T-helper 1 cell treated with Interleukin-12 subunit alpha and Interleukin-12 subunit beta and Interleukin-4 antibody, amounts not matched to agents 30 μg/mL and 1 μg/mL, for 36 hours (primary cell): Measurements from ENCODE around the gene FAM180B.
A peak's percentile ranks its signal among the peaks of the same experiment; 100 is the strongest.
"Not testable (repeated sequence)": the region's sequence is repeated elsewhere in the genome, so short reads cannot be mapped to it uniquely, and the experiment has no call there.

Source experiments
- H3K27ac Mint-ChIP-seq: one replicate; pipeline ENCODE4 v1.8.0; 2021; ENCODE audit warnings: mild to moderate bottlenecking, mixed read lengths
- H3K27me3 Mint-ChIP-seq: one replicate; pipeline ENCODE4 v1.8.0; 2021; ENCODE audit warnings: low read depth, mixed read lengths
- H3K36me3 Mint-ChIP-seq: one replicate; pipeline ENCODE4 v1.8.0; 2021; ENCODE audit warnings: low read depth, mixed read lengths
- H3K4me1 Mint-ChIP-seq: one replicate; pipeline ENCODE4 v1.8.0; 2021; ENCODE audit warnings: low read depth, mixed read lengths
- H3K4me3 Mint-ChIP-seq: one replicate; pipeline ENCODE4 v1.8.0; 2021; ENCODE audit warnings: mild to moderate bottlenecking, moderate library complexity, mixed read lengths
- H3K9me3 Mint-ChIP-seq: one replicate; pipeline ENCODE4 v1.8.0; 2021; ENCODE audit warnings: mixed read lengths

The FAM180B gene

DNA sequence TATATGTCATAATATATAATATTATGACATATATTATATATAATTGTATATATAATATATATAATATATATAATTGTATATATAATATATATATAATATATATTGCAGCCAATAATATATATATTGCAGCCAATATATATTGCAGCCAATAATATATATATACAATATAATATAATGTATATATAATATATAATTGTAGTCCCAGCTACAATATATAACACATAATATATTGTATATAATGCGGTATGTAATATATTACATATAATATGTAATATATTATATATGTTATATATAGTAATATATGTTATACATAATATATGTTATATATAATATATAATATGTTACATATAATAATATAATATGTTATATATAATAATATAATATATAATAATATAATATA is 27.8 kb upstream of the FAM180B start:
- H3K27ac Mint-ChIP-seq = no peak overlapping the region
- H3K4me3 Mint-ChIP-seq = no peak overlapping the region
- H3K36me3 Mint-ChIP-seq = no peaks in the 10 kb centered on the region
- H3K27me3 Mint-ChIP-seq = no peaks in the 10 kb centered on the region
- H3K9me3 Mint-ChIP-seq = no peaks in the 10 kb centered on the region
- H3K4me1 Mint-ChIP-seq = peaks cover 5% of the 10 kb centered on the region

DNA sequence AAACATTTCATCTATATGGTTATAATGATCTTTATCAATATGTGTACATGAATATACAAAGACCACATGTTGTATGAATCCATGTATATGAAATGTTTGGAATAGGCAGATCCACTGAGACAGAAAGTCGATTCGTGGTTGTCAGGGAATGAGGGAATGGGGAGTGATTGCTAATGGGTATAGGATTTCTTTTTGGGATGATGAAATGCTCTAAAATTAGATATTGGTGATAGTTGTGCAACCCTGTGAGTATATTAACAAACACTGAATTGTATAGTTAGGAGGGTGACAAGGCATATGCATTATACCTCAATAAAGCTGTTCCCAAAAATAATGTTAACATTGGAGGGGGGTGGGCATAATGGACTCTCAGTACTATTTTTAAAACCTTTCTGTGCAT is 26.1 kb upstream of the FAM180B start:
- Mint-ChIP-seq H3K4me3 (no peak overlapping the region), H3K27ac (no peak overlapping the region), H3K36me3 (no peaks in the 10 kb centered on the region), H3K9me3 (no peaks in the 10 kb centered on the region), H3K4me1 (no peaks in the 10 kb centered on the region), H3K27me3 (no peaks in the 10 kb centered on the region)

DNA sequence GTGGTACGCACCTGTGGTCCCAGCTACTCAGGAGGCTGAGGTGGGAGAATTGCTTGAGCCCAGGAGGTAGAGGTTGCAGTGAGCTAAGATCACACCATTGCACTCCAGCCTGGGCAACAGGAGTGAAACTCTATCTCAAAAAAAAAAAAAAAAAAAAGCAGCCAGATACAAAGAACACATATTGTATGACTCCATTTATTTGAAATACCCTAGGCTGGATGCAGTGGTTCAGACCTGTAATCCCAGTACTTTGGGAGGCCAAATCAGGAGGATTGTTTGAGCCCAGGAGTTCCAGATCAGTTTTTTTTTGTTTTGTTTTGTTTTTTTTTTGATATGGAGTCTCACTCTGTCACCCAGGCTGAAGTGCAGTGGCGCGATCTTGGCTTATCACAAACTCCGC is 24.1 kb upstream of the FAM180B start:
- not testable (repeated sequence) for H3K4me3 Mint-ChIP-seq, H3K36me3 Mint-ChIP-seq, H3K9me3 Mint-ChIP-seq, H3K4me1 Mint-ChIP-seq, H3K27me3 Mint-ChIP-seq, H3K27ac Mint-ChIP-seq

DNA sequence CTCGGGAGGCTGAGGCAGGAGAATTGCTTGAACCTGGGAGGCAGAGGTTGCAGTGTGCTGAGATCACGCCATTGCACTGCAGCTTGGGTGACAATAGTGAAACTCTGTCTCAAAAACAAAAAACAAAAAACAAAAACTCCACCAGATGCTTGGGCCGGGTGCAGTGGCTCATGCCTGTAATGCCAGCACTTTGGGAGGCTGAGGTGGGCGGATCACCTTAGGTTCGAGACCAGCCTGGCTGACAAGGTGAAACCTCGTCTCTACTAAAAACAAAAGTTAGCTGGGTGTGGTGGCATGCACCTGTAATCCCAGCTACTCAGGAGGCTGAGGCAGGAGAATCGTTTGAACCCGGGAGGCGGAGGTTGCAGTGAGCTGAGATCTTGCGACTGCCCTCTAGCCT is 22.1 kb upstream of the FAM180B start:
- not testable (repeated sequence) for H3K4me1 Mint-ChIP-seq, H3K36me3 Mint-ChIP-seq, H3K9me3 Mint-ChIP-seq, H3K27me3 Mint-ChIP-seq
- Mint-ChIP-seq H3K27ac (peak overlapping the region; percentile 9), H3K4me3 (peak overlapping the region; percentile 25)

DNA sequence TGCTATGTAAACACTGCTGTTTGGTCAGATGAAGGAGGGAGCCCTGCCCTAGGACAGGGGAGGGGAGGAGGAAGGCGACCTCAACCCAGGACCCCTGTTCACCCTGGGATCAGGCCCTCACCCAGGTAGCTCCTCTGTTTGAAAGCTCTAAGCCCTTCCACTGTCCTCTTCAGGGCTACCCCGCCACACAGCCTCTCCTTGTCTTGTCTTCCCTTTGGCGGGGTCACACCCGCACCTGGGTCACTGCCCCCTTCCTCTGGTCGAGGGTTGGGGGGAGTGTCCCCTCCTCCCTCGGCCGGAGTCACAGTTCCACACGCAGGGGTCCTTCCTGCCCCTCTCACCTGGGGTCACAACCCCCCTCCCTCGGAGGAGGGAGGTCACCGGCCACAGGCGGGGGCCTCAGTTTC is 21.5 kb upstream of the FAM180B start:
- peaks cover 6% of the 10 kb centered on the region for H3K4me1 Mint-ChIP-seq
- no peaks in the 10 kb centered on the region for H3K9me3 Mint-ChIP-seq

DNA sequence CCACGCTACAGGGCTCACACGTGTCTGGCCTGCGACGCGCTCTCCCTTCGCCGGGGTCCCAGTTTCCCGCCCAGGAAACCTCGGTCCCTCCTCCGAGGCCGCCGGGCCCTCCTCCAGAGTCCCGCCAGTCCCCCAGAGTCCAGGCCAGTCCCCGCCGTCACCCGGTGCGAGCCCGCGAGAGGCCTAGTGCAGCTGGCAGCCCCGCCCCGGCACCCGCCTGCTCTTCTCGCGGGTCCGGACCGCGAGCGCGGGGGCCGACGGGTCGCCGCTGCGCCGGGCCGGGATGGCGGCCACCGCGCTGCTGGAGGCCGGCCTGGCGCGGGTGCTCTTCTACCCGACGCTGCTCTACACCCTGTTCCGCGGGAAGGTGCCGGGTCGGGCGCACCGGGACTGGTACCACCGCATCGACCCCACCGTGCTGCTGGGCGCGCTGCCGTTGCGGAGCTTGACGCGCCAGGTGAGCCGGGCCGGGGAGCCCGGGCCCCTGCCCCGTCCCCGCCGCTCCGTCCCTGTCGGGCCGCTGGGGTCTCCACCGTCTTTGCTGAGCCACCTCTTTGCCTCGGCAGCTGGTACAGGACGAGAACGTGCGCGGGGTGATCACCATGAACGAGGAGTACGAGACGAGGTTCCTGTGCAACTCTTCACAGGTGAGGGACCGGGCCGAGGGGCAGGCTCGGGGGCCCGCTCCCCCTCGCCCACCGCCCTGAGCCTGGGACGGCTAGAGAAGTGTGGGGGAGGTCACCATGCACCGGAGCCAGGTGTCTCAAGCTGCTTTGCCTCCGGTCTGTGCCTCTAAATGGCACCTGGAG is 20.9 kb upstream of the FAM180B start, which contains the start of gene PTPMT1:
PTPMT1 (plus strand) TSS at position 260 of the 809 bp plus-strand sequence; CDS start at position 284, 24 bp downstream.
- peak within 1 kb of the TSS; percentile 65 for H3K27ac Mint-ChIP-seq
- H3K36me3 Mint-ChIP-seq = peaks cover 9% of the 10 kb centered on the region
- H3K9me3 Mint-ChIP-seq = no peaks in the 10 kb centered on the region
- H3K27me3 Mint-ChIP-seq = no peaks in the 10 kb centered on the region
- H3K4me1 Mint-ChIP-seq = peaks cover 6% of the 10 kb centered on the region
- H3K4me3 Mint-ChIP-seq = peak within 1 kb of the TSS; percentile 81

More for the DNA sequence above, 21.5 kb upstream of the FAM180B start:
- no peaks in the 10 kb centered on the region for H3K27me3 Mint-ChIP-seq
- peak overlapping the region; percentile 63 for H3K27ac Mint-ChIP-seq
- peaks cover 6% of the 10 kb centered on the region for H3K36me3 Mint-ChIP-seq
- peak overlapping the region; percentile 67 for H3K4me3 Mint-ChIP-seq

DNA sequence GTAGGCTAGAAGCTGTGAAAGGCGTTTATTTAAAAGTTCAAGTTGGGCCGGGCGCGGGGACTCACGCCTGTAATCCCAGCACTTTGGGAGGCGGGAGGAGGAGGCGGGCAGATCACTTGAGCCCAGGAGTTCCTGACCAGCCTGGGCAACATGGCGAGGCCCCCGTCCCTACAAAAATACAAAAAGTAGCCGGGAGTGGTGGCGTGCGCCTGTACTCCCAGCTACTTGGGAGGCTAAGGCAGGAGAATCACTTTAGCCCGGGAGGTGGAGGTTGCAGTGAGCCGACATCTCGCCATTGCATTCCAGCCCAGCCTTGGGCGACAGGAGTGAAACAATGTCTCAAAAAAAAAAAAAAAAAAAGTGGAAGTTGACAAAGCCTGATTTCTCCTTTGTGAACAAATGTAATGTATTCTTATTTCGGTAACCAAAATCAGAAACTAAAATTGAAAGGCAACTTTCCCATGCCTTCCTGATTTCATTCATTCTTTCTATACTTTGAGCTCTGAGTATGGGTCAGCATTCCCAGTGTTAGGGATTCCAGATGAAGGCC is 20.3 kb upstream of the FAM180B start:
- no peaks in the 10 kb centered on the region for H3K27me3 Mint-ChIP-seq
- peak overlapping the region; percentile 65 for H3K27ac Mint-ChIP-seq
- no peaks in the 10 kb centered on the region for H3K9me3 Mint-ChIP-seq
- H3K4me1 Mint-ChIP-seq = peaks cover 6% of the 10 kb centered on the region
- peak overlapping the region; percentile 81 for H3K4me3 Mint-ChIP-seq
- peaks cover 12% of the 10 kb centered on the region for H3K36me3 Mint-ChIP-seq

DNA sequence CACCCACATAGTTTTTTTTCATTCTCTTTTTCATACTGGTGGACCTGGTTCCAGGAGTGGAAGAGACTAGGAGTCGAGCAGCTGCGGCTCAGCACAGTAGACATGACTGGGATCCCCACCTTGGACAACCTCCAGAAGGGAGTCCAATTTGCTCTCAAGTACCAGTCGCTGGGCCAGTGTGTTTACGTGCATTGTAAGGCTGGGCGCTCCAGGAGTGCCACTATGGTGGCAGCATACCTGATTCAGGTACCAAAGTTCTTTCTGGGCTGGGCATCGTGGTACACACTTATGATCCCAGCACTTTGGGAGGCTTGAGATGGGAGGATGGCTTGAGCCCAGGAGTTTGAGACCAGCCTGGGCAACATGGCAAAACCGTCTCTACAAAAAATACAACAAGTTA is 16.8 kb upstream of the FAM180B start:
- Mint-ChIP-seq H3K9me3 (no peaks in the 10 kb centered on the region), H3K36me3 (peaks cover 33% of the 10 kb centered on the region), H3K27me3 (no peaks in the 10 kb centered on the region), H3K27ac (no peak overlapping the region), H3K4me3 (no peak overlapping the region), H3K4me1 (peaks cover 14% of the 10 kb centered on the region)

DNA sequence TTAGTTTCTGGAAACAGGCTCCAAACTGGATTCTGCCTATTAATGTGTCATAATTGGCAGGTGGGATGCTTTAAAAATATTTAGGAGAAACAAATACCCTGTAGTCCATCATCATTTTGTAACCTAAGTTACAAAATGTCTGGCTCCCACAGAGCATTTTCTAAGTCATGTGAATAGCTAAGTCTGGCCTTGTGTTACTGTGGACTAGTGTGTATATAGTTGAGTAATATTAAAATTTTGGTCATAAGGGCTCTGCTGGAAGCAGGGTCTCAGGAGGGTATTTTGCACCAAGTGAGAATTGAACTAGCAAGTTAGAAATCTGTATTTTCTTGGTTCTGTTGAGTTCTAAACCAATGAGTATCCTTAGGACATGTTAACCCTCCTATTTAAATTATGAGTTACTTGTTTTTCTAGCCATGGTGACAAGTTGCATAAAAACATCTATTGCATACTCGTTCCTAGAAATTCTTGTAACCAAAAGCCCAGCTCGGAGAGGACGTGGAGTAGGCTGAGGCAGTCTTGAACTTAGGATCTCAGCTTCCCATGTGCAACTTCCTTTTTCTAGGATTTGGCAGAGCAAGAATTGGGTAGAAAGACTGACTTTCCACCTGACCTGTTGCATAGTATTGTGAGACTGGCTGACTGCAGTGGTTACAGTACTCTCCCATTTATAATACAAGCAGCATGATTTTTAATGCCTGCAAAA is 15.7 kb upstream of the FAM180B start:
- no peak overlapping the region for H3K27ac Mint-ChIP-seq
- no peaks in the 10 kb centered on the region for H3K27me3 Mint-ChIP-seq
- H3K4me1 Mint-ChIP-seq = peaks cover 15% of the 10 kb centered on the region
- no peak overlapping the region for H3K4me3 Mint-ChIP-seq
- no peaks in the 10 kb centered on the region for H3K9me3 Mint-ChIP-seq
- peaks cover 36% of the 10 kb centered on the region for H3K36me3 Mint-ChIP-seq

DNA sequence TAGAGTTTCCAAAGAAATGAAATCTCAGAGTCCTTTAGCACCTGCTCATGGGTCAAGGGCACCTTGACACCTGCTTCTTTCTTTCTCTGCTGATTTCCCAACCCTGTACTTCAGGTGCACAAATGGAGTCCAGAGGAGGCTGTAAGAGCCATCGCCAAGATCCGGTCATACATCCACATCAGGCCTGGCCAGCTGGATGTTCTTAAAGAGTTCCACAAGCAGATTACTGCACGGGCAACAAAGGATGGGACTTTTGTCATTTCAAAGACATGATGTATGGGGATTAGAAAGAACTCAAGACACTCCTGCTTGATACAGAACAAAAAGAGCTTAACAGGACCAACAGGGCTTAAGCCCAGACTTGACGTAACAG is 15.1 kb upstream of the FAM180B start:
- H3K36me3 Mint-ChIP-seq = peaks cover 38% of the 10 kb centered on the region
- H3K9me3 Mint-ChIP-seq = no peaks in the 10 kb centered on the region
- H3K4me3 Mint-ChIP-seq = no peak overlapping the region
- H3K4me1 Mint-ChIP-seq = peaks cover 15% of the 10 kb centered on the region
- no peaks in the 10 kb centered on the region for H3K27me3 Mint-ChIP-seq
- no peak overlapping the region for H3K27ac Mint-ChIP-seq

DNA sequence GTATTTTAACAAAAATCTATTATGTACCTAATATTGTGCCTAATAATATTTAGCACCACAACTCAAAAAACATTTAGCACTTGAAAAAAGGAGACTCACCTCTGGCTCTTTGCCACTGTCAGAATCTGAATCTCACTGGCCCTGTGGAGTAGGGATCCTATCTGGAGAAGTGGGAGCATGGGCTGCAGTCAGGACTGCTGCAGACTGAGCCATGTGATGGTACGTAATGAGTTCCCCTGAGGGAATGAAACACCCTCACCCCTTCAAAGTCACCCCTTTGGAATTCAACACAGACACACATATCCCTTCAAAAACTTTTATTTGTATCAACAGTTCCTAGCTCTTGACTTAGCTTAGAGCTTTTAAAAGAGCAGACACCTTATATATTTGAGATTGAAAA is 14.6 kb upstream of the FAM180B start:
- Mint-ChIP-seq H3K9me3 (no peaks in the 10 kb centered on the region), H3K4me1 (peaks cover 10% of the 10 kb centered on the region), H3K4me3 (no peak overlapping the region), H3K36me3 (peaks cover 42% of the 10 kb centered on the region), H3K27ac (no peak overlapping the region), H3K27me3 (no peaks in the 10 kb centered on the region)

DNA sequence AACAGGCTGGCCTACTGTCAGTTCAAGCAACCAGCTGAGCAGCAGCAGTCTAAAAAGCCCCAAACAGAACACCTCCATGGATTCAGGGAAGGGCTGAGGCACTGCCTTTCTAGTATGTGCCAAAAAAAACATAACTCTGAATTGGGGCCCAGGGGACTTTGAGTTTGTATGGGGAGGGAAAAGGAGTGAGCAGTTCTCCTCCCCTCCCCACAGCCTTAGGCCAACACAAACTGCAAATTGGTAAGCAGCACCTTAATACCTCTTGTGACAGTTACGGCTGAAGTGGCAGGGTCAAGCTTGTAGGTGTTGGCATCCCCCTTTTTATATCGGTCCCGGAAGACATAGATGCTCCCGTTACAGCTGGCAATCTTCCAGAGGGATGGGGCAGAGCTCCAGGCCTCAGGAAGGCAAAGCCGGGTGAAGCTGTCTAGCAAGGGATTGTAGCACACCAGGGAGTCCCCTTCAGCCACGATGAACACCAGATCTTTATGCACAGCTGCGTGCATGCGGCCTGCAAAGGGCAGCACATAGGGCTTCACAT is 13.7 kb upstream of the FAM180B start:
- Mint-ChIP-seq H3K9me3 (no peaks in the 10 kb centered on the region), H3K27me3 (no peaks in the 10 kb centered on the region), H3K4me1 (peaks cover 15% of the 10 kb centered on the region), H3K4me3 (no peak overlapping the region), H3K27ac (no peak overlapping the region), H3K36me3 (peaks cover 46% of the 10 kb centered on the region)

DNA sequence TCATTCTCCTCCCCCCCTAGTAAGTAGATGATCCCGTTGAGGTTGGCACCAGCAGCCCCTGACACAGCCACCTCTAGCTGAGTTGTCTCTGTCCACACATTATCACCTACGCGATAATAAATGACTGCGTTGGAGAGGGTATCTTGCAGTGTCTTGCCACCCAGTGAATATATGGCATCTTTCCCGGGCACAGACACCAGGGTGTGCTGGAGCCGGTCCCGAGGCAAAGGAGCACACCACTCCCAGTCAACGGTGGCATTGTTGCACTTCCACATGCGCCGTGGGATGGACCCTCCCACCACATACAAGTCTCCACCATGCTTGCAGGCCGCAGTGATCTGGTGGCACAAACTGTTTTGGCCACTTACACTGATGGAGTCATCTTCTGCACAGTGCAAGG is 13.2 kb upstream of the FAM180B start:
- no peaks in the 10 kb centered on the region for H3K9me3 Mint-ChIP-seq
- H3K27ac Mint-ChIP-seq = no peak overlapping the region
- H3K36me3 Mint-ChIP-seq = peaks cover 46% of the 10 kb centered on the region

DNA sequence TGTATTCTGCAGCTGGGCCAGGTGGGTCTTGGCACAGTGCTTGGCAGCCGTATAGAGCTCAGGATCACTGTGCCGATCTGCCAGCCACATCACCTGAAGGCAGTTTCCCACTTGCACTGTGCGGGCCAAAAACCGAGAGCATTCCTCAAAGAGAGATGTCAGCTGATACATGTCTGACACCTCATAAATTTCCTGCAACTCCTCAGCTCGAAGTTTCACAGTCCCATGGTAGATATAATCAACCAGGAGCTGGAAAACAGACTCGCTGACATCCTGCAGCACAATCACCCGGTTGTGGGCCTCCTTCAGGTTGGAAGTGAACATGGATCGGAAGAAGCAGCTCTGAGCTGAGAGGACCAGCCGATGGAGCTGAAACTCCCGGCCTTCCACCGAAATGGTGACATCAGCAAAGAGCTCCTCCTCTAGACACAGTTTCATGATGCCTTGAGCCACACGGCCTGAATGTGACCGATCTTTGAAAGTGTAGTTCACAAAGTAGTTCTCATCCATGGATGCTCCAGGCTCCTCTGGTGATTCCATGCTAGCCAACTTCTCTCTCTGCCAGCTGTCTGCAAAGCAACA is 8.9 kb upstream of the FAM180B start:
- no peaks in the 10 kb centered on the region for H3K9me3 Mint-ChIP-seq

More for the DNA sequence above, 13.2 kb upstream of the FAM180B start:
- Mint-ChIP-seq H3K4me1 (peaks cover 18% of the 10 kb centered on the region), H3K27me3 (no peaks in the 10 kb centered on the region), H3K4me3 (no peak overlapping the region)

More for the DNA sequence above, 8.9 kb upstream of the FAM180B start:
- H3K36me3 Mint-ChIP-seq = peaks cover 43% of the 10 kb centered on the region
- H3K4me1 Mint-ChIP-seq = peaks cover 25% of the 10 kb centered on the region
- peak overlapping the region; percentile 99 for H3K4me3 Mint-ChIP-seq
- no peaks in the 10 kb centered on the region for H3K27me3 Mint-ChIP-seq
- no peak overlapping the region for H3K27ac Mint-ChIP-seq
